Fibroblast of peridontal ligament (primary cell): ENCODE results near the gene SLC35B3.
"Not testable (repeated sequence)": the region's sequence is repeated elsewhere in the genome, so short reads cannot be mapped to it uniquely, and the experiment has no call there.

Source experiments
- DNase-seq: peaks from one replicate; pipeline ENCODE4 v3.0.0-alpha.2; 2010; ENCODE audit errors: extremely low read depth

Gene SLC35B3

GRCh38 chr6:8435093-8435844 lies at the start of gene SLC35B3:
Gene SLC35B3, minus strand, starts transcription at chr6:8435545.
- DNase-seq = peak; percentile 89

- no peak for DNase-seq
Observed at GRCh38 chr6:8483650-8484049, 48.3 kb upstream of the SLC35B3 start.

GRCh38 chr6:8481727-8482126 lies 46.4 kb upstream of the SLC35B3 start:
- DNase-seq = no peak

GRCh38 chr6:8478418-8478817 lies 43.1 kb upstream of the SLC35B3 start:
- no peak for DNase-seq

GRCh38 chr6:8476656-8477055 lies 41.3 kb upstream of the SLC35B3 start:
- DNase-seq = no peak

- no peak for DNase-seq
Observed at GRCh38 chr6:8468552-8469356, 33.4 kb upstream of the SLC35B3 start.

- DNase-seq = no peak
Observed at GRCh38 chr6:8462694-8463093, 27.3 kb upstream of the SLC35B3 start.

GRCh38 chr6:8462169-8462568 lies 26.8 kb upstream of the SLC35B3 start:
- no peak for DNase-seq

- DNase-seq = no peak
Observed at GRCh38 chr6:8446391-8446790, 11.0 kb upstream of the SLC35B3 start.

- DNase-seq = not testable (repeated sequence)
Observed at GRCh38 chr6:8445930-8446329, 10.6 kb upstream of the SLC35B3 start.

- no peak for DNase-seq
Observed at GRCh38 chr6:8442150-8442549, 6.8 kb upstream of the SLC35B3 start.

GRCh38 chr6:8441452-8441851 lies 6.1 kb upstream of the SLC35B3 start:
- DNase-seq = no peak

GRCh38 chr6:8439601-8440268 lies 4.4 kb upstream of the SLC35B3 start:
- no peak for DNase-seq

GRCh38 chr6:8437813-8438212 lies 2.5 kb upstream of the SLC35B3 start:
- DNase-seq = no peak

GRCh38 chr6:8436966-8437365 lies 1.6 kb upstream of the SLC35B3 start:
- no peak for DNase-seq

GRCh38 chr6:8435845-8436168 lies 462 bp upstream of the SLC35B3 start:
- DNase-seq = peak; percentile 62

- DNase-seq = peak; percentile 21
Observed at GRCh38 chr6:8434727-8435092, 635 bp downstream of the SLC35B3 start.

- no peak for DNase-seq
Observed at GRCh38 chr6:8432614-8433013, 2.7 kb downstream of the SLC35B3 start.

GRCh38 chr6:8429821-8430220 lies 5.5 kb downstream of the SLC35B3 start:
- no peak for DNase-seq

GRCh38 chr6:8426544-8426943 lies 8.8 kb downstream of the SLC35B3 start:
- not testable (repeated sequence) for DNase-seq

GRCh38 chr6:8420031-8420588 lies 15.2 kb downstream of the SLC35B3 start:
- no peak for DNase-seq

GRCh38 chr6:8415913-8416312 lies 19.4 kb downstream of the SLC35B3 start:
- DNase-seq = no peak
